GM12865 (cell line): Measurements from ENCODE around the gene POC1A.

ENCODE experiments used
- DNase-seq: peaks from one replicate; pipeline ENCODE4 v3.0.0; 2010; ENCODE audit warnings: low read depth
- H3K4me3 ChIP-seq: 2 replicates; pipeline ENCODE4 v1.5.1; 2011; ENCODE audit warnings: mild to moderate bottlenecking, low read depth, low read length, control low read depth
- CTCF ChIP-seq: IDR thresholded peaks from 2 replicates; pipeline ENCODE4 v1.5.1; 2011; ENCODE audit warnings: low read length, control low read depth, low read depth, inconsistent platforms; ENCODE audit not compliant: insufficient read depth; ENCODE audit errors: missing control alignments

The POC1A gene

GRCh38 chr3:52076896-52077780 is 77.1 kb downstream of the POC1A start:
- no peak for TF ChIP-seq CTCF
- no peak overlapping the region for H3K4me3 ChIP-seq
- no peak for DNase-seq

- DNase-seq: no peak
- no peak overlapping the region for H3K4me3 ChIP-seq
- TF ChIP-seq CTCF: no peak
These were observed 80.7 kb downstream of the POC1A start for GRCh38 chr3:52073490-52073889.

GRCh38 chr3:52072471-52072870 is 81.8 kb downstream of the POC1A start:
- no peak for DNase-seq
- TF ChIP-seq CTCF: no peak
- H3K4me3 ChIP-seq: no peak overlapping the region

GRCh38 chr3:52072020-52072419 is 82.2 kb downstream of the POC1A start:
- TF ChIP-seq CTCF: no peak
- H3K4me3 ChIP-seq: no peak overlapping the region
- no peak for DNase-seq

- TF ChIP-seq CTCF: no peak
- no peak for DNase-seq
- H3K4me3 ChIP-seq: no peak overlapping the region
These were observed 83.2 kb downstream of the POC1A start for GRCh38 chr3:52070724-52071621.

- H3K4me3 ChIP-seq: no peak overlapping the region
- TF ChIP-seq CTCF: no peak
These were observed 84.4 kb downstream of the POC1A start for GRCh38 chr3:52069855-52070254.

More at GRCh38 chr3:52069855-52070254, 84.4 kb downstream of the POC1A start:
- DNase-seq: no peak
